HCT116 (cell line): ENCODE data around the gene C10orf53. TPM values are rescaled to one million over a fixed set of nuclear protein-coding genes. Genes with fewer than 3 reads are reported as not detected.

ENCODE experiments used
- ATAC-seq: fragments of 200-7000 bp; cut with Tn5 transposase; 2 replicates; pipeline ENCODE4 v1.9.1; 2020; ENCODE audit warnings: mild to moderate bottlenecking, moderate library complexity
- BruUV-seq: library from RNA; stranded (reverse); fragments of 400-500 nt; replicated peaks from 2 replicates; lab custom pipeline; 2021; lab: Mats Ljungman, UMichigan
- CTCF ChIA-PET: fragments of 300-600 bp; sonication (Branson Sonifier 250); formaldehyde crosslinking; loops from one replicate; lab custom pipeline; 2021; ENCODE audit warnings: antibody characterized with exemption; lab: Charles Lee
- POLR2A ChIA-PET: fragments of 300-600, 350-600 bp; sonication (Branson Sonifier 250); formaldehyde crosslinking; loops from one replicate; lab custom pipeline; 2021; ENCODE audit warnings: antibody characterized with exemption; lab: Charles Lee
- RAD21 ChIA-PET, 2 experiments: fragments of 300-600 bp; sonication (Branson Sonifier 250); formaldehyde crosslinking; loops; one replicate each; lab custom pipeline; 2023; ENCODE audit warnings: low total read pairs in 2 of 2; ENCODE audit not compliant: uncharacterized antibody in 2 of 2, unreplicated experiment in 2 of 2, low non-redundant PET in 1 of 2; lab: Charles Lee
- DNase-seq: peaks from one replicate; pipeline ENCODE4 v3.0.0-alpha.2; 2010; ENCODE audit warnings: low read depth, low spot score
- H2AFZ ChIP-seq: fragments of 200-600 bp; shearing (Covaris generic), sonication (generic); 2 replicates; pipeline ENCODE4 v1.6.1; 2017; ENCODE audit warnings: low read depth, mixed run types, mixed read lengths, antibody characterized with exemption, low read length; ENCODE audit not compliant: poor library complexity, severe bottlenecking
- H3K27ac ChIP-seq: 2 replicates; pipeline ENCODE4 v1.5.1; 2012; ENCODE audit warnings: low read depth, low read length
- H3K27me3 ChIP-seq: fragments of 200-600 bp; sonication (generic); 2 replicates; pipeline ENCODE4 v1.6.1; 2016; ENCODE audit warnings: mixed run types, low read length, mixed read lengths; ENCODE audit not compliant: insufficient read depth
- H3K36me3 ChIP-seq, 2 experiments: fragments of 200-500 bp in 1 of 2; fragments of 200-600 bp in 1 of 2; sonication (Bioruptor generic) in 1 of 2; sonication (generic) in 1 of 2; 2 replicates each; pipeline versions ENCODE4 v1.5.1 to v1.6.1; 2014 to 2016; ENCODE audit warnings: low read length in 2 of 2, inconsistent platforms in 1 of 2, mixed read lengths in 1 of 2, mixed run types in 1 of 2; ENCODE audit not compliant: insufficient read depth in 2 of 2, control insufficient read depth in 1 of 2
- H3K4me1 ChIP-seq, 2 experiments: fragments of 200-600 bp in 1 of 2; sonication (generic) in 1 of 2; 2 replicates each; pipeline versions ENCODE4 v1.5.1 to v1.6.1; 2012 to 2017; ENCODE audit warnings: low read length in 2 of 2, inconsistent platforms in 1 of 2, mild to moderate bottlenecking in 1 of 2, mixed read lengths in 1 of 2, mixed run types in 1 of 2, moderate library complexity in 1 of 2; ENCODE audit not compliant: insufficient read depth in 2 of 2, control insufficient read depth in 1 of 2
- H3K4me2 ChIP-seq: fragments of 200-600 bp; sonication (generic); 2 replicates; pipeline ENCODE4 v1.6.1; 2017; ENCODE audit warnings: mixed run types, low read length, mixed read lengths
- H3K4me3 ChIP-seq, 2 experiments: fragments of 200-600 bp in 1 of 2; sonication (generic) in 1 of 2; replicated peaks in 1 of 2; 2 replicates each; pipeline ENCODE4 v1.5.1; 2011 to 2016; ENCODE audit warnings: low read length in 2 of 2, control low read depth in 1 of 2, low read depth in 1 of 2, mild to moderate bottlenecking in 1 of 2, mixed read lengths in 1 of 2, mixed run types in 1 of 2
- H3K79me2 ChIP-seq: fragments of 200-600 bp; sonication (generic); 2 replicates; pipeline ENCODE4 v1.6.1; 2017; ENCODE audit warnings: mild to moderate bottlenecking, mixed run types, low read length, moderate library complexity, mixed read lengths; ENCODE audit not compliant: insufficient read depth
- H3K9ac ChIP-seq: fragments of 200-600 bp; sonication (generic); 2 replicates; pipeline ENCODE4 v1.6.1; 2016; ENCODE audit warnings: low read length, mixed read lengths
- H3K9me2 ChIP-seq: fragments of 200-600 bp; sonication (generic), shearing (Covaris generic); 2 replicates; pipeline ENCODE4 v1.6.1; 2017; ENCODE audit warnings: mixed run types, mild to moderate bottlenecking, moderate library complexity; ENCODE audit not compliant: insufficient read depth
- H3K9me3 ChIP-seq, 2 experiments: fragments of 200-500 bp in 1 of 2; fragments of 200-600 bp in 1 of 2; sonication (Bioruptor generic) in 1 of 2; sonication (generic) in 1 of 2; 2 replicates each; pipeline ENCODE4 v1.6.1; 2014 to 2017; ENCODE audit warnings: low read length in 2 of 2, mixed read lengths in 2 of 2, inconsistent platforms in 1 of 2, low read depth in 1 of 2, mild to moderate bottlenecking in 1 of 2, mixed run types in 1 of 2, moderate library complexity in 1 of 2; ENCODE audit not compliant: control insufficient read depth in 1 of 2, insufficient read depth in 1 of 2
- H4K20me1 ChIP-seq: fragments of 200-600 bp; sonication (generic), shearing (Covaris generic); 2 replicates; pipeline ENCODE4 v1.6.1; 2017; ENCODE audit warnings: mixed run types, mild to moderate bottlenecking, moderate library complexity; ENCODE audit not compliant: insufficient read depth
- CBX3 ChIP-seq: IDR thresholded peaks from 2 replicates; pipeline ENCODE4 v1.6.1; 2012; ENCODE audit warnings: low read depth
- CEBPB ChIP-seq: IDR thresholded peaks from 2 replicates; pipeline ENCODE4 v1.6.1; 2012; ENCODE audit warnings: low read depth
- EGR1 ChIP-seq: IDR thresholded peaks from 2 replicates; pipeline ENCODE4 v1.6.1; 2012; ENCODE audit warnings: low read depth
- ELF1 ChIP-seq: IDR thresholded peaks from 2 replicates; pipeline ENCODE4 v1.6.1; 2012; ENCODE audit warnings: low read depth, borderline replicate concordance
- EZH2 ChIP-seq: fragments of 200-600 bp; sonication (generic); IDR thresholded peaks from 2 replicates; pipeline ENCODE4 v1.6.1; 2017; ENCODE audit warnings: antibody characterized with exemption, mixed run types
- FOSL1 ChIP-seq: IDR thresholded peaks from 2 replicates; pipeline ENCODE4 v1.6.1; 2012; ENCODE audit warnings: low read depth
- POLR2A ChIP-seq: IDR thresholded peaks from 2 replicates; pipeline ENCODE4 v1.7.0; 2011; ENCODE audit warnings: borderline replicate concordance; ENCODE audit not compliant: insufficient read depth, insufficient read length; ENCODE audit errors: extremely low read depth
- RAD21 ChIP-seq: IDR thresholded peaks from 2 replicates; pipeline ENCODE4 v1.6.1; 2012; ENCODE audit warnings: low read depth, mild to moderate bottlenecking
- SIN3A ChIP-seq: IDR thresholded peaks from 2 replicates; pipeline ENCODE4 v1.6.1; 2012; ENCODE audit warnings: low read depth
- SP1 ChIP-seq: IDR thresholded peaks from 2 replicates; pipeline ENCODE4 v1.6.1; 2012; ENCODE audit warnings: low read depth
- ZFX ChIP-seq: fragments of 450-650 bp; IDR thresholded peaks from 2 replicates; pipeline ENCODE4 v1.6.1; 2017
- ZNF274 ChIP-seq: fragments of 200-500 bp; sonication (Bioruptor generic); IDR thresholded peaks from 2 replicates; pipeline ENCODE4 v1.6.1; 2014; ENCODE audit warnings: mild to moderate bottlenecking, low read depth, low read length, inconsistent platforms
- intact Hi-C: fragments of 100-400 bp; cut with micrococcal nuclease; formaldehyde crosslinking; loops from 2 replicates; pipeline ENCODE4 v1.10.0; 2022
- total RNA-seq: library from RNA; stranded (reverse); gene quantifications from one replicate; pipeline ENCODE4 v1.2.1, GENCODE V29; 2021; ENCODE audit not compliant: unreplicated experiment
- TF ChIP-seq, protein P1 (sequence below): IDR thresholded peaks from 2 replicates; pipeline ENCODE4 v1.6.1; 2012; ENCODE audit warnings: low read depth
- TF ChIP-seq, protein P2 (sequence below), 3 experiments: fragments of 200-600 bp in 1 of 3; sonication (generic) in 1 of 3; IDR thresholded peaks in 2 of 3; conservative IDR thresholded peaks in 1 of 3; 2 replicates each; pipeline ENCODE4 v1.5.1; 2012 to 2017; ENCODE audit warnings: low read depth in 2 of 3, low read length in 2 of 3, antibody characterized with exemption in 1 of 3, borderline replicate concordance in 1 of 3, control low read depth in 1 of 3, mild to moderate bottlenecking in 1 of 3, mixed read lengths in 1 of 3, mixed run types in 1 of 3, moderate library complexity in 1 of 3; ENCODE audit not compliant: insufficient read depth in 1 of 3

Gene C10orf53
- total RNA-seq, 1 experiment from 2014 or later = not detected

DNA sequence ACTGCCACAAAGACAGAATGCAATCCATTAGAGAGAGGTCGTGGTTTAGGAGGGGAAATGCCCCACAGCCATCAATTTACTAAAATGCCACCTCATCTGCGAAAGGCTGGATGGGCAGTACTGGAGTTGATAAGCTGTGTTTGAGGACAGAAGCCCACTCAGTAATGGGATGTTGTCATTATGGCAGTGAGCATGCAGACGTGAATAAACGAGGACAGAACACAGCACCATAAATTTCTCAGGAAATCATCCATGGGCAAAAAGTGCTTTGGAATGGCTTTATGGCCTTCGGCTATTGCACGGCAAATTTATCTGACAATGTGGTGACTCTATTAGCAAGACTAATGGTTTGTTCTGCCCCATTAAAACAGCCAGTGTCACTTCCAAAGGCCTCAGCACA is 15.9 kb upstream of the C10orf53 start (continued):
- TF ChIP-seq, protein P1, sequence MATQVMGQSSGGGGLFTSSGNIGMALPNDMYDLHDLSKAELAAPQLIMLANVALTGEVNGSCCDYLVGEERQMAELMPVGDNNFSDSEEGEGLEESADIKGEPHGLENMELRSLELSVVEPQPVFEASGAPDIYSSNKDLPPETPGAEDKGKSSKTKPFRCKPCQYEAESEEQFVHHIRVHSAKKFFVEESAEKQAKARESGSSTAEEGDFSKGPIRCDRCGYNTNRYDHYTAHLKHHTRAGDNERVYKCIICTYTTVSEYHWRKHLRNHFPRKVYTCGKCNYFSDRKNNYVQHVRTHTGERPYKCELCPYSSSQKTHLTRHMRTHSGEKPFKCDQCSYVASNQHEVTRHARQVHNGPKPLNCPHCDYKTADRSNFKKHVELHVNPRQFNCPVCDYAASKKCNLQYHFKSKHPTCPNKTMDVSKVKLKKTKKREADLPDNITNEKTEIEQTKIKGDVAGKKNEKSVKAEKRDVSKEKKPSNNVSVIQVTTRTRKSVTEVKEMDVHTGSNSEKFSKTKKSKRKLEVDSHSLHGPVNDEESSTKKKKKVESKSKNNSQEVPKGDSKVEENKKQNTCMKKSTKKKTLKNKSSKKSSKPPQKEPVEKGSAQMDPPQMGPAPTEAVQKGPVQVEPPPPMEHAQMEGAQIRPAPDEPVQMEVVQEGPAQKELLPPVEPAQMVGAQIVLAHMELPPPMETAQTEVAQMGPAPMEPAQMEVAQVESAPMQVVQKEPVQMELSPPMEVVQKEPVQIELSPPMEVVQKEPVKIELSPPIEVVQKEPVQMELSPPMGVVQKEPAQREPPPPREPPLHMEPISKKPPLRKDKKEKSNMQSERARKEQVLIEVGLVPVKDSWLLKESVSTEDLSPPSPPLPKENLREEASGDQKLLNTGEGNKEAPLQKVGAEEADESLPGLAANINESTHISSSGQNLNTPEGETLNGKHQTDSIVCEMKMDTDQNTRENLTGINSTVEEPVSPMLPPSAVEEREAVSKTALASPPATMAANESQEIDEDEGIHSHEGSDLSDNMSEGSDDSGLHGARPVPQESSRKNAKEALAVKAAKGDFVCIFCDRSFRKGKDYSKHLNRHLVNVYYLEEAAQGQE = no peak
- TF ChIP-seq FOSL1 = no peak
- TF ChIP-seq, protein P2, sequence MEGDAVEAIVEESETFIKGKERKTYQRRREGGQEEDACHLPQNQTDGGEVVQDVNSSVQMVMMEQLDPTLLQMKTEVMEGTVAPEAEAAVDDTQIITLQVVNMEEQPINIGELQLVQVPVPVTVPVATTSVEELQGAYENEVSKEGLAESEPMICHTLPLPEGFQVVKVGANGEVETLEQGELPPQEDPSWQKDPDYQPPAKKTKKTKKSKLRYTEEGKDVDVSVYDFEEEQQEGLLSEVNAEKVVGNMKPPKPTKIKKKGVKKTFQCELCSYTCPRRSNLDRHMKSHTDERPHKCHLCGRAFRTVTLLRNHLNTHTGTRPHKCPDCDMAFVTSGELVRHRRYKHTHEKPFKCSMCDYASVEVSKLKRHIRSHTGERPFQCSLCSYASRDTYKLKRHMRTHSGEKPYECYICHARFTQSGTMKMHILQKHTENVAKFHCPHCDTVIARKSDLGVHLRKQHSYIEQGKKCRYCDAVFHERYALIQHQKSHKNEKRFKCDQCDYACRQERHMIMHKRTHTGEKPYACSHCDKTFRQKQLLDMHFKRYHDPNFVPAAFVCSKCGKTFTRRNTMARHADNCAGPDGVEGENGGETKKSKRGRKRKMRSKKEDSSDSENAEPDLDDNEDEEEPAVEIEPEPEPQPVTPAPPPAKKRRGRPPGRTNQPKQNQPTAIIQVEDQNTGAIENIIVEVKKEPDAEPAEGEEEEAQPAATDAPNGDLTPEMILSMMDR (IDR thresholded peaks at IDR 0.05 in 2 of 3, conservative IDR thresholded peaks at IDR 0.05 in 1 of 3; ENCODE audit: borderline replicate concordance in 1 of 3, insufficient read depth in 1 of 3, low read depth in 2 of 3, low read length in 2 of 3) = no peak

DNA sequence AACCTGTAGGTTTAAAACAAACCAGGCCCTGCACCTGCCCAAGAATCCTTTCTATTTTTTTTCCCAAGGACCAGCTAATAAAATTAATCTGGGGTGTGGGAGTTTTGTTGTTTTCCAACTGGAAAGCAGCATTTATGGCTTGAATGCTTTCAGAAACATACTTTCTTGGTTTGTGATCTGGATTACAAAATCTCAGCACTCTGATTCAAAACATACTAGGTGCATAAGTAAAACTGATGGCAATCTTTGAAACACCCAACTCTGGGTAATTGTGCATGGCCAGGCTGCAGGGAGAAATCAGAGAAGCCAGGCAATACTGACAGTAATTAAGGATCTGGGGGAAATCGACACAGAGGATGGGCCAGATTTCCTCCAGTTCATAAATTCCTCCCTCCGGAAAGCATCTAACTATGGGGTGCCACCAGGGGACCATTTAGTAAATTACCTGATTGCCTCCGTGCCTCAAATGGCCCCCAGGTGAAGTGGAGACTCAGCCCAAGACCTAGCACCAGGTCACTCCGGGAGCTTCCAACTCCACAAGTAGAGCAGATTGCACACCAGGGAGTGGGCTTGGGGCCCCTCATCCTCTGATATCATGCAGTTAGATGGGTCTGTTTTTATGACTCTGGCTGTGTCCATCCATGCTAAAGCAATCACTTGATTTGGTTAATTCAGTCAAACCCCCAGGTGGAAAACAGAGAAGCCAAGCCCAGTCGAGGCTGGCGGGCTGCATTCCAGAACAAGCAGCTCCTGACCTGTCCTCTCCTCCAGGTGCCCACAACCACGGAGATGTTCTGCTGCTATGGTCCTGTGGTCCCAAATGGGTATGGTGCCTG is 15.2 kb upstream of the C10orf53 start:
- BruUV-seq = no TSS peak
- ATAC-seq (no peak), DNase-seq (no peak)
- intact Hi-C loops = no loop called here
- Histone ChIP-seq H3K9me3 (peaks cover 0 to 7% of the 10 kb centered on the region in 2 experiments; a peak in 1 of 4 replicates), H2AFZ (no peak overlapping the region), H3K4me3 (no peak overlapping the region), H3K36me3 (no peaks in the 10 kb centered on the region), H3K27ac (no peak overlapping the region), H3K4me2 (no peak overlapping the region), H3K27me3 (peaks cover 25% of the 10 kb centered on the region), H3K9ac (no peak overlapping the region), H3K9me2 (no peaks in the 10 kb centered on the region), H3K79me2 (no peaks in the 10 kb centered on the region), H4K20me1 (no peaks in the 10 kb centered on the region), H3K4me1 (no peaks in the 10 kb centered on the region)
- ChIA-PET CTCF (no interaction called here), RAD21 (no interaction called here), POLR2A (no interaction called here)
- no peak for TF ChIP-seq ZNF274
- TF ChIP-seq, protein P2 (IDR thresholded peaks at IDR 0.05 in 2 of 3, conservative IDR thresholded peaks at IDR 0.05 in 1 of 3; ENCODE audit: borderline replicate concordance in 1 of 3, insufficient read depth in 1 of 3, low read depth in 2 of 3, low read length in 2 of 3) = no peak
- TF ChIP-seq SIN3A = no peak
- TF ChIP-seq SP1 = no peak
- TF ChIP-seq RAD21 = no peak
- no peak for TF ChIP-seq CBX3
- no peak for TF ChIP-seq EGR1
- TF ChIP-seq CEBPB = no peak
- TF ChIP-seq ELF1 = no peak
- no peak for TF ChIP-seq POLR2A
- no peak for TF ChIP-seq EZH2
- no peak for TF ChIP-seq ZFX
